Activated CD4-positive, alpha-beta T cell treated with anti-CD3 and anti-CD28 coated beads, Interleukin-2, Interleukin-4, amounts not matched to agents 100 ng/mL and 50 ng/mL, durations not matched to agents 16 hours and 8 hours (primary cell): ENCODE data around the gene AKAIN1.

ENCODE experiments used
- DNase-seq: peaks from one replicate; pipeline ENCODE4 v3.0.0-alpha.2; 2020; ENCODE audit warnings: low spot score

The AKAIN1 gene, protein sequence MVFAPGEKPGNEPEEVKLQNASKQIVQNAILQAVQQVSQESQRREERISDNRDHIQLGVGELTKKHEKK

DNA sequence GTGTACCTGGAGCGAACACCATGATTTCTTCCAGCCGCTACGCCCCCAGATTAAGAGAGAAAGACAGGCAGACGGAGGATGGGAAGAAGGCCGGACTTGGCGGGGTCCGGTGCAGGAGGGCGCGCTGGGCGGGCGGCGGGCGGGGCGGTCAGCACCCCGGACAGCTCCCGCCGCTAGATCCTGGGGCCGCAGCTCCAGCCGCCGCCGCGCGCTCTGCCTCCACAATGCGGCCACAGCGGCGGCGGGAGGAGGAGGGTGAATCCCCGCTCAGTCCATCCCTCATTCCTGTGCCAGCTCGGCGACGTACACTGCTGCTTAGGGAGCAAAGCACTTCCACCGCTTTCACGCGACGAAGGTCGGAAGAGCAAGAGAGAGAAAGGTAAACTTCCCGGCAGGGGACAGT, at the start of gene AKAIN1:
TSS of gene AKAIN1 (minus strand) at position 226 of the 403 bp plus-strand sequence. CDS start at position 22, 204 bp downstream.
- DNase-seq, result no peak

DNA sequence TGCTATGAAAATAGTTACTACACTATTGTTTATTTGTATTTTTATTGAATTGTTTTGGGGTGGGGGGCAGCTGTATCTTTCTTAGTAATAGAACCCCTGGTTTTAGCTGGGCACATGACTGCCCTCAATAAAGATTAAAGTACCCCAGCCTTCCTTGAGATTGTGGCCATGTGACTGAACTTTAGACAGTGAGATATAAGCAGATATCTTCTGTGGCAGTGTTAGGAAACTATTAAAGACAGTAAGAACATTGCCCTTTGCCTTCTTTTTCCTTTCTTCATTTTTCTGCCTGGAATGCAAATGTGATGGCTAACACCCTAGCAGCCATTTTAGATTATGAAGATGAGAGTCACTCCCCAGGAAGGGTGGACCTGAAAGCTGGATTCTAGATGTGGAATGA, 47.9 kb upstream of the AKAIN1 start:
- no peak for DNase-seq

DNA sequence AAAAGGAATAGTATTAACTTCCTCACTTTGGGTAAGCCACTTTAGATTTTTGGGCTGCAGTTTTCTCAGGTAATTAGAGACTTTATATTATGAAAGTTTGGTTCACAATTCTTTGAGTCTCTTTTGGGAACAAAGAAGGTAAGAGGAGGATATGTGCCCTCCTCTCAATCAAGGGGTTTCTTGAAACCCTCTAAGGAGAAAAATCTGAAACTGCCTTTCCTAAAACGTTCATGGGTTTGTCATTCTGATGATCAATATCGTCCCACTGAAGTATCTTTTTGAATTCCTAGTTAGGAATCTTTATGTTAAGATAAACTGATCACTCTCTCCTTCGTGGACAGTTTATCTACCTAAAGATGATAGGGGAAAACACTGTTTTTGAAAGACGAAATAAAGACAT, 42.4 kb upstream of the AKAIN1 start:
- no peak for DNase-seq

DNA sequence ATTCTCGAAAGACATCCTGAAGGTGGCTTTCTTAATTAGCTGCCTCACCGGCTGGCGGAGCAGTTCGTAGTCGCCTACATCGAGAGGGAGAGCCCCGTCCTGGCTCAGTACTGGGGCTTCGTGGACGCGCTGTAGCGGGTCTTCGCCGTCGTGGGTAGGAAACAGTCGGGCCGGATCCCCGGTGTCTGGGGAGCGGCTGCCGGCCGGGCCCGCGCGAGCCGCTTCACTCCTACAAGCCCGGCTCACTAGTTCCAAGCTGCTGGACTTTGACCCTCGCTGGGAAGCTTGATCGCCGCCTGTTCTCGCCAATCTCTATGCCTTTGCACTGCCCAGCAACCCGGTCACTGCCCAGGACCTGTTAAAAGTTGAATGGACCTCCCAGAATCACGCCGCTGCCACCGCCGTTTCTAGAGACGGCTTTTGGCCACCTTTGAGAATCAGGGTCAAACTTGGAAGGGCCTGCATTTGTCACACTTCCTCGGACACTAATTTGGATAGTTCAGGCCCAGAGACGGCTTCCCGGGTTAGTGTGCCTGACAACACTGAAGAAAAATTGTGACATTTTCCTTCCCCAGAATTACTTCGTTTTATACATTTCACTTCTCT, 41.4 kb upstream of the AKAIN1 start:
- DNase-seq, result no peak

DNA sequence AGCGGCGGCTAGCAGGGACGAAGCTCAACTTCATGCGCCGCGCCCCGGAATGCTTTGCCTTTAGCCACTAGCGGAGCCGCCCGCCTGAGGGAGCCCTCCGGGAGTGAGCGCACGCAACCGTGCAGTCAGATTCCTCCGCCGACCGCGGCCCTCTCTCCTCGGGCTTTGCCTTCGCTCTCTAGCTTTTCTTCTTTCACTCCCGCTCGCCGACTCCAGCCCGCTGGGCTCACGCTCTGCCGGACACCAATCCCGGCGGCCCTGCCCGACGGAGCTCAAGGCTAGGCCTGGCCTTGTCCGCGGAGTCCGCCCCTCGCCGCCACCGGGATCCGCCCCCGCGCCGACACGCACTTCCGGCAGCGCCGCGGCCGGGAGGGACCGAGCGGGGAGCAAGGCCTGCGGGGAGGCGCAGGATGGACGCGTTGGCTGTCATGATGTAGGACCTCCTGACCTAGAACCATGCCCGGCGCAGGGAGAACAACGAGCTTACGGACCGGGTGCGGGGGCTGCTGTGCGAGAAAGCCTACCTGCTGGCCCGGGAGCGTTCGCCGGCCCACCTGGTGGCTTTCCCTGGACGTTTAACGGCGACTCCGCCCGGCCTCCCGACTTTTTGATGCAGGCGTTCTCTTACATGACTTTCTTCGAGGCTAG, 40.8 kb upstream of the AKAIN1 start:
- DNase-seq, result peak; percentile 82

DNA sequence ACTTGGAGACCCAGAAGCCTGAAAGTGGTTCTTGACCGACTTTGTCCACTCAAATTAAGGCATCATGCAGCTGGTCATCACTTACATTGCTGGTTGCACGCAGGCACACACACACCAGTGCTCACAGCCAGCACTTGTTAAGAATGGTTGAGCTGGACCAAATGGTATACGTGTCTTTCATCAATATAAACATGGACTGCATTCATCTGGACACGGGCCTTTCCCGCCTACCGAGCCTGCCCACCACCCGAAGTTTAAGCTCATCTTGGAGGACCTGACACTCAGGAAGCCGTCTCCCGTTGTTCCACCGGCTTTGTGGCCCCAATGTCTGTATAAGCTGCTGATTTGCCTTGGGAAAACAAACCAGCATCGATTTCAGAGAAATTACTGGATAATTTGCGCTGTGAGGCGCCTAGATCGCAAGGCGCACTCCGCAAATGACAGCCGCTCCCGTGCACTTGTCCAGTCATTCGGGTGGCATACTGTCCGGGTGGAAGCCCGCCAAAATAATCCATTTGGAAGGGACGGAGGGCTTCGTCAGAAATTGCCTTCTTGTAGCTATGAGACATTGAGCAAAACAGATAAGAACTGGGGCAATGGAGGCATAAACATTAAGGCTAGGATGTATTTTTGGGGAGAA, 40.1 kb upstream of the AKAIN1 start:
- no peak for DNase-seq

DNA sequence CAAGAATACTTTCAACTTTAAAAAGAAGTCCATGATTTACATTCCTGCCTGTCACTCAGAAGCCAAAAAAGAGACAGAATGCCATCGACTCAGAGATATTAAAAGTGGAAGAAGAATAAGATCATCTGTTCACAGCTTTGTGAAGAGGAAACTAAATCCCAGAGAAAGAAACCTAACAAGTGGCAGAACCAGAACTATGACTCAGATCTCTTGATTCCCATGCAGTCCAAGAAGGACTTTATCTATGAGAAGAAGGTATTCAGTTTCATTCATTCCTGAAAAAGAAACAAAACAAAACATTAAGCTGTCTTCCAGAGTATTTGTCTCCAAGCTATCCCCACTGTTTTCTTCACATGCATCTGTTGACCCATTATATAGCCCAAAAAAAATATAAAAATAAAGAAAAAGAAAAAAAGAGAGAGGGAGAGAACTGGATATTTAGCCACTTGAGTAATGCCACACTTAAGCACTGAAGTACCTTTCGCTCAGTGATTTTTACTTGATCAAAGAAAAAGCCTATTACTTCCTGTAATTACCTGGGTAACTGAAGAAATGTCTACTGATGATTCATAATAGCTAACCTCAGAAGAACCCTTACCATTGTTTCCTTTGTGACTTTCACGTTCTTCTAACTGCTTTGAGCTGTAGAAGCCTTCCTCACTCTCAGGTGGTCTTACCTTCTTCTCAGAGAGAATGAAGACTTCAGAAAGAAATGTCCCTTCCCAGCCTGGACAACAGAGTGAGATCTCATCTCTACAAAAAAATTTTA, 17.7 kb upstream of the AKAIN1 start:
- peak; percentile 47 for DNase-seq

DNA sequence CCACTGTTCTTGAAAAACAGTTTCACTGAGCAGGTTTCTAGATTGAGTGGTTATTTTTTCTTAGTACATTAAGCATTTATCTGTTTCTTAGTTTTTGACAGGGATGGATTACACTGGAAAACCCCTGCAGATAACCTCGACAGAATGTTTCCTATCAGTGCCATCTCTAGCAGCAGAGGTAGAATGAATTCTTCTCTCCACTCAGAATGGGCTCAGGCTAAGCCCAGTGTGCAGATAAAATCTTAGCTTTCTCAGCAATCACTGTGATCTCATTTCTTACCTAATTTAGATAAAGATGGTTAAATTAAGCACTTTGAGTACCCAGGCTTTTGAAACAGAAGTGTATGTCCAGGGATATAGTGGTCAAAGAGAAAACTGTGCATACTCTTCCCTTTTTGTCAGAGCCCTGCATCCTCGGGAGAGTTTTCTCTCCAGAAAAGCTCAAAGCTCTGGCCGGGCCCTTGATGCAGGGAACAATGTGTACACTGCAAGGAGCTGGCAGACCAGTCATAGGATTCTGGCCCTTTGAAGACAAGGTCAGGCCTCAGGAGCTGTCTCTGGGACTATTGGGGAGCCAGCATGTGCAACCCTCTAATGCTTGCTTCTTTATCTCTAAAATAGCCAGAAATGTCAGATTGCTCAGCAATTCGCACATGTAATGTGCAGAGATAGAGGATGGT, 10.6 kb upstream of the AKAIN1 start:
- no peak for DNase-seq

DNA sequence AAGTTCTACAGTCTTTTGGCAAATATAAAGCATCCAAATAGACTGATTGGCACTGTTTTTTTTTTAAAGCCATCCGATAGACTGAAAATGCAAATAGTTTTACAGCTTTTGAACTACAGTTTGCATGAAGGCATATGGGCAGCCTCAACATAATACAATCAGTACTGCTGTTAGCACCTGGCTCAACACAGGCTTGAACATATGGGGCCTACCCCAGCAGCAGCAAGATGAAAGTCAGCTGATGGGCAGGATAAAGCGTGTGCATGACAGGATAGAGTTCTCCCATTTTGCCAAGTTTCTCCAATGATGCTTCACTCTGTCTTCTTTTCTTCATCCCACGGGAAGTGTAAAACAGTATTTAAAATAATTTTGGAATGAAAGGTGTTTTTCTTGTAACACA, 1.3 kb upstream of the AKAIN1 start:
- DNase-seq, result no peak

DNA sequence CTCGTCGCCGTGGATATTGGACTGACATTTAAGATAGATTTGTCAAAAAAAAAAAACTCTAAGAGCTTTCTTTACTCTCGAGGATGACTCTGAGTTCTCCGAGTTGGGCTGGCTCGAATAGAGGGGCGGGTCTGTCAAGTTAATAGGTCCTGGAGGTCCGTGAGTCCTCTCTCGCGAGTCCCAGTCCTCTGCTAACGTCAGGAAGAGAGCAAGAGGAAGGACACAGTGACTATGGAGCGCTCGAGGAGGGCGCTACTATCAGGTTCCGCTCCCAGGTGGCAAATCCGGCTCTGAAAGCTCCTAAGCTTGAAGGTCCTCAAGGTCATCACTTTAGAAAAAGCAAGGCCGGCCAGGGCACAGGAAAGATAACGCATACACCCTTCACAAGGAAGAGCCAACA, 404 bp upstream of the AKAIN1 start:
- DNase-seq, result no peak

DNA sequence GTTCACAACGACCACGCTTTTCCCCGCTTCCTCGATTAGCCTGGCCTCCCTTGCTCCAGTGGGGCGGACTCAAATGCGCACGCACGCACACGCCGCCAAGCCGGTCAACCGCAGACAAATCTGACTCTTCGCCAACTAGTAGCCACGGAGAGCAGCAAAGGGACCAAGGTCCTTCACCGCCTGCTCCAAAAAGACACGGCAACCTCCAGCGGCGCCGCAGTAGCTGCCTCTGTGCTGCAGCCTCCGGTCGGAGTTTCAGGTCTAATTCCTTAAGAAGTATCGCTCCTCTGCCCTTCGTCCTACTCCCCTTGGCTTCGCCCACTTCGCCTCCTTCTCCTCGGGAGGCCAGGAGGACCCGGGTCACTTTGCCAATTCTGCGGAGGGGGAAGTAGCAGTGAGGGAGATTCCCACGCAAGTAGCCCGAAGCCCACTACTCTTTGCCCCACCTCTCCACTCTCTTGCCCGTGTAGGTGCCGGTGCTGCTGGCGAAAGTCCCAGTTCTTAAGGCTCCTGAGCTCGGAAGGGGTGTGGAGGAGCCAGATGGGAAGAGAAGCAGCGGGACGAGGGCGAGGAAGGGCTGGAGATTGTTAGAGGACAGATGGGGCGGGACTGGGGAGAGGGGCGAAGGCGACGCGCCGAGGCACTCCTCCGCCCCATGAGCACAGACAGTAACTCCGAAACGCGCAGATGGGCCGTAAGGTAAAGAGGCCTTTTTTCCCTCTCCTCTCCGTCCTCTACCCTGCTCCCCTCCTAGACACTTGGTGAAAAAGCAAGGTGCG, 615 bp downstream of the AKAIN1 start:
- no peak for DNase-seq

DNA sequence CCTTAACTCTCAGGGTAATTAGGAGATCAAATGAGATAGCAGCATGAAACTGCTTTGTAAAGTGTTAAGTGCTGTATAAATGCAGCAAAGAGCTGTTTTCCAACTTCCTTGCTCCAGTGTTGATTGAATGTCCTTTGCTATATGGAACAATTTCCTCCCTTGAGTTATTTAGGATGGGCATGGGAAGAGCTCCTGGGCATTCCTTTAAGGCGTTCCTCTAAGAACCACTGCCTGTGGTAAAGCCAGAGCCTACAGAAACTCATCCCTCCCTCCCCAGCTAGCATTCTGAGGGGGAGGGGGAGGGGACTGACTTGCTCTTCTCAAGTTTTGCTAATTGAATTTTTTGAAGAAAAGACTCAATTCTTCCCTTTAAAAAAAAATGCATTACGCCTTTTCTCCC, 1.4 kb downstream of the AKAIN1 start:
- no peak for DNase-seq

DNA sequence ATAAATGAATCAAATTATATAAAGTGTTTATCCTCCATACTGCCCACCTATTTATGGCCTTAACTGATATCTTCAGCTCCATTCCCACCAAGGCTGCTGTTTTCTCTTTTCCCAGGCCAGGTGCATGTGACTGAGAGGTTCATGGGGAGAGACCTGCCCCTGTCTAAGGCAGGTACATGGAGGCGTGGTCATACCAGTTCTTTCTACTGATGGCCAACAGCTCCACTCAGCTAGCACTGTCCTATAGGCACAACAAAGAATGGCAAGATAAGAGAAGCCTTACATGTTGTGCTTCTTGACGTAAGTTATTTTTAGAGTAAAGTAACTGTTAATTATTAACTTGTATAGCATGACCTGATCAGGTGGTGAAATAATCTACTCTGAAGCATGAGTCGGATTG, 16.8 kb downstream of the AKAIN1 start:
- no peak for DNase-seq

DNA sequence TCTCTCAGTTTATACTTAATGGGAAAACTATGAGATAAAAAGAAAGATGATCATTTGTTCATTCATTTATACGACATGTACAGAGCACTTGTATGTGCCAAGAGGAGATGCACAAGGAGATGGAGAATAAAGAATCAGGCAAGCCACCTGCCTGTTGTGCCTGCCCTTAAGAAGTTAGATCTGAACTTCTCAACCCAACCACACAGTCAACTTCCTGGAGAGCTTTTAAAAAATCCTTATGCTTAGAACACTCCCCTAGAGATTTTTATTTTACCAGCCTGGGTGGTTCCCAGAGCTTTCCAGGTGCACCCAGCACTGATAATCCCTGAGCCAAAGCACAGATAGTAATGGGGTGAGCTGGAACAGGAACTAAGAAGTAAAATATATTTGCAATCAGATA, 18.5 kb downstream of the AKAIN1 start:
- DNase-seq, result no peak

DNA sequence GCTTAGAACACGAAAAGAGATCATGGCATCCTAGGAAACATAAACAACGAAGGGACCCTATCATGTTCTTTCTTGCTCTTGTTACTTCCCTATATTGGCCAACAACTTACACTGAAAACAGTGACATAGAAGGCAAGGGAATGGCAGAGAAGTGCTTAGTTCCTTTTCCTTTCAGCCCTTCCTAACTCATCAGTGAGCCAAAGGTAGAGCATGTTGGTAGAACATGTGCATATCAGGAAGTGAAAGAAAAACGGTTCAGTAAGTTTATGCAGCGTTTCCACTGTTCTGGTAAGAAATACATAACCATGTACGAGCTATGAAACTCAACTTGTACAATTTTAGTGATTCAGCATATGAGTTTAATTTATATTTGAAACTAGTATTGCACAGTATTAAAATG, 21.7 kb downstream of the AKAIN1 start:
- DNase-seq, result no peak

DNA sequence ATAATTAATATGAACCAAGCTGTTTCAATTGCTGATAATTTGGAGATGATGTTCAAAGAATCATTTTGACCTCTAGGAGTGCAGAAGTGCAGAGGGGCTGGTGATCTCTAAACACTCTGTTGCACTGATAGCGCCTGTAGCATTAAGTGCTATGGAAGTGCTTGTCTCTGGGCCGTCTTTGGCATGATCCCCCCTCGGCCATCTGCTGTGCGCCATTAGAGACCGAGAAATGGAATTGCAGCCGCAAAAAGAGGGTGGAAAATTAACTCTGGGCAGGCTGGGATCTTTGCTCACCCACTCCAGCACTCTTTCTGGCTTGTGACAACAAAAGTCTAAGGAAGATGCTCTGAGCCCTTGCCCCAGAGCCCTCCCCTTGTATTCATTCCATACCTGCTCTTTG, 23.4 kb downstream of the AKAIN1 start:
- DNase-seq, result no peak

DNA sequence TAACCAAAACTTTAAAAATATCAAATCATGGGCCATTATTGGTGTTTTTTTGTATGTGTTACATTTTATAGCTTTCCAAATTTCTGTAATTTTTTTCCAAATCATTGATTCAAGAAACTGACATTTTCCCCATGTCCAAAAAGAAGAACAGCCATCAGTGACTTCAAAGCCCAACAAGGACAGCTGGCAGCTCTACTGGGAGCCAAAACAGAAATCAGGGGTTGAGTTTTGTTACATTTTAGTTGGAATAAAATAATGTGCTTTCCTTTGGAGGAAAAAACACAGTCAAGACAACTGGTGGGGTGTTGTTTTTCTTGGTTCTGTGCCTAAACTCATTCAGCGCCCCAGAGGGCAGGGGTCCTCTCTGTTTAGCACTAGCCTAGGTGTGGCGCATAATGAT, 23.8 kb downstream of the AKAIN1 start:
- no peak for DNase-seq

DNA sequence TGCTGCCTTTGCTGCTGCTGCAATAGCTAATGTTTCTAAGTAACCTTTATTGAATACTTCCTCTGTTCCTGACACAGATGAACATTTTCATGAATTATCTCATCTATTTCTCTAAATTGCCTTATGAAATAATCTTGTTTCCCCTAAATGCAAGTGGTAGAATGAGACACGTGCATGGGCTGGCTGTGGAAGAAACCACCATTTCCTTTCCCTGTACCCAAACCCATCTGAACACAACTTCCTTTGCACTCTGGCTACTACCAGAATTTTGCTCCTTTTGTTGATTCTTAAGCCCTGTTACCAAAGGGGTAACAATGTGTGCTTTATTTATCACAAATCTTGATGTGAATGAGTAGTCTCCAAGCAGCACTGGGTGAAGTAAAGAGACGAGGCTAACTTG, 29.2 kb downstream of the AKAIN1 start:
- no peak for DNase-seq

DNA sequence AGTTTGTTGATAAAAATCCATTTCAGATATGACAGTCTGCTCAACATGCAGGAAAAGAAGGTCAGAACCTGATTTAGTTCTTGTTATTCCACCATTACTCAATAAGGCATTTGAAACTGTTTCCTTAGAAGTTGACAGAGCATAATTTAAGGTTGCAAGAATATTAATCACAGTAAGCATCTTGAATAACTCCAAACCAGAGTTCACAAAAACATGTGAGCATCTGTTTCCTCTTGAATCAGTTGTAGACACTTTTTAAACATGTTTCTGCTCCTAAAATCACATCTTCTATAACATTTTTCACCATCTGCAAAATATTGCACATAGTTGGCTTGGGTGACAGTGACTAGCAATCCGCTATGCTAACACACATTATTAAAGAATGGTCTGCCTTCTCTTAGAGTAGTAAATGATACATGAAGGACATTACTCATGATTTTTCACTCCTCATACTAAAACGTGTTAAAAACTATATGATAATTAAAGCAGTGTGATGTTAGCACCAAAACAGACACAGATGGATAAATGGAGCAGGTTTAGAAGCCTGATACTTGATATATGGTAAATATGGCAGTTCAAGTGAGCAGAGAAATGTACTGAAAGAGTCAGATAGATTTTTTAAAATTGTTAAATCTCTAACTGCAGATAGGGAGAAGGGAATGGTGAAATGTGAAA, 30.3 kb downstream of the AKAIN1 start:
- DNase-seq, result no peak

DNA sequence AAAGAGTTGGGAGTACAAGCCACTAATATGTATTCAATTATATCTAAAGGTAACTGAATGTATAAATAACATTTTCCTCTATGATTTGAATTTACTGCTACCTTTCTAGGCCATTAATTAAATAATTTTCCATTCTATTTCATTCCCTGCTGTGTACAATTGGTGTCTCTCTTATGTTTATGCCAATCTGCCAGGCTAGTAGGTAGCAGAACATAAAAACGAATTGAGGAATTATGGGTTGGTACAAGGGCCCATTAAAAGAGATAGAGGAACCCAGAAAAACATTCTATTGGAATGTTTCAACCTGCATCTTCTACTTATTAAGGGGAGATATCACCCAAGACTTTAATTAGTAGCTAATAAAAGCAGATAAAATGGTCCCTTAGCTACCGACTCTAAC, 32.2 kb downstream of the AKAIN1 start:
- DNase-seq, result no peak

DNA sequence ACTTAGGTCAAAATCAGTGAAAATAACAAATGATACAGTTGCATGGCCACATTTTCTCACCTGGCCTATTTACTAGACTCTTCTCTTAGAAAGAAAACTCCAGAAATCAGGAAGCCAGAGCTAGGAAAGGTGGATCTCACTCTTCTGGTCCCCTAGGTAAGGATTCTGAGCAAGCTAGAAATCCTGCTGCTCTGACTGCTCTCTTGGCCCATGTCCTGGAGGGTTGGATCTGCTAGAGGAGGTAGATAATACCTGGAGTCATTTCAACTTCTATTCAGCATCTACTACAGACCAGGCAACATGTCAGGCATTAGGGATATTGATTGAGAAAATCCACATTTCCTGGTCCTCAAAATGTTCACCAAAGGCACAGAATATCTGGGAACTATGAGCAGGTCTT, 34.9 kb downstream of the AKAIN1 start:
- no peak for DNase-seq
